Osteoblast (primary cell): ENCODE data around the gene PLOD3. TPM values are rescaled to one million over a fixed set of nuclear protein-coding genes. Genes with fewer than 3 reads are reported as not detected.
A peak's percentile ranks its signal among the peaks of the same experiment; 100 is the strongest.

Experiments used
- DNase-seq: peaks from one replicate; pipeline ENCODE4 v3.0.0; 2011; ENCODE audit warnings: low spot score, mixed read lengths; ENCODE audit not compliant: insufficient read length; ENCODE audit errors: missing footprints
- H2AFZ ChIP-seq: 2 replicates; pipeline ENCODE4 v1.6.0; 2011; ENCODE audit warnings: mild to moderate bottlenecking, low read length
- H3K27ac ChIP-seq: 2 replicates; pipeline ENCODE4 v1.5.1; 2011; ENCODE audit warnings: mild to moderate bottlenecking, low read depth, low read length, moderate library complexity
- H3K27me3 ChIP-seq: 2 replicates; pipeline ENCODE4 v1.6.0; 2012; ENCODE audit warnings: mild to moderate bottlenecking, control low read depth, inconsistent platforms, low read length, moderate library complexity; ENCODE audit not compliant: insufficient read depth
- H3K36me3 ChIP-seq: 2 replicates; pipeline ENCODE4 v1.5.1; 2011; ENCODE audit warnings: mild to moderate bottlenecking, low read length, control low read depth, moderate library complexity; ENCODE audit not compliant: insufficient read depth
- H3K4me1 ChIP-seq: 2 replicates; pipeline ENCODE4 v1.5.1; 2011; ENCODE audit warnings: mild to moderate bottlenecking, low read length, control low read depth, moderate library complexity; ENCODE audit not compliant: insufficient read depth
- H3K4me2 ChIP-seq: 2 replicates; pipeline ENCODE4 v1.6.0; 2011; ENCODE audit warnings: mild to moderate bottlenecking, low read length; ENCODE audit not compliant: insufficient read depth
- H3K4me3 ChIP-seq: fragments of 200-600 bp; sonication (generic); 3 replicates; pipeline ENCODE4 v1.5.1; 2012; ENCODE audit warnings: mild to moderate bottlenecking, low read length, inconsistent platforms; ENCODE audit not compliant: insufficient read depth
- H3K79me2 ChIP-seq: 2 replicates; pipeline ENCODE4 v1.6.0; 2012; ENCODE audit warnings: mild to moderate bottlenecking, low read length, control low read depth, inconsistent platforms; ENCODE audit not compliant: insufficient read depth
- H3K9me3 ChIP-seq: 2 replicates; pipeline ENCODE4 v1.5.1; 2011; ENCODE audit warnings: low read depth, low read length, control low read depth
- H4K20me1 ChIP-seq: 2 replicates; pipeline ENCODE4 v1.6.0; 2012; ENCODE audit warnings: mild to moderate bottlenecking, low read length, control low read depth; ENCODE audit not compliant: insufficient read depth
- total RNA-seq: library from RNA; depleted of rRNA; stranded (reverse); fragments of >200 nt; gene quantifications from 2 replicates; pipeline ENCODE4 v1.2.3, GENCODE V29; 2012
- TF ChIP-seq, protein P1 (sequence below): IDR thresholded peaks from 2 replicates; pipeline ENCODE4 v1.5.1; 2011; ENCODE audit warnings: mild to moderate bottlenecking, low read depth, low read length, moderate library complexity; ENCODE audit errors: extremely low read depth

The PLOD3 gene
- total RNA-seq, 1 donor: 81.8 TPM

DNA sequence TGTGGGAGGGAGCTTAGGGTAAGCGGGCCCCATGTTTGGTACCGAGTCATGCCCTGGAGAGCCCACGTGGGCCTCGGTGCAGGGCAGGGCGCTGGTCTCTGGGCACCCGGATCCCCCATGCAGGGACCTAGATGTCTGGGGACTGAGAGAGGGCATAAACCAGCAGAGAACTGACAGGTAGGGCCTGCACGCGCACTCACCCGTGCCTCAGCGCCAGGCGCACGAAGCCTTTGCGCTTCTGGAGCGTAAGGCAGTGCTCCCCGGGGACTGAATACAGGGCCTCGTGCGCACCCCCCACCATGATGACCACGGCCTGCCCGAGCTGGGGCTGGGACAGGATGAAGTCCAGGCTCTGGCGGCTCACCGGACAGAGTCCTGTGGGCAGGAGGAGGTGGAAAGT, 19.4 kb downstream of the PLOD3 start:
- DNase-seq: peak; percentile 35

DNA sequence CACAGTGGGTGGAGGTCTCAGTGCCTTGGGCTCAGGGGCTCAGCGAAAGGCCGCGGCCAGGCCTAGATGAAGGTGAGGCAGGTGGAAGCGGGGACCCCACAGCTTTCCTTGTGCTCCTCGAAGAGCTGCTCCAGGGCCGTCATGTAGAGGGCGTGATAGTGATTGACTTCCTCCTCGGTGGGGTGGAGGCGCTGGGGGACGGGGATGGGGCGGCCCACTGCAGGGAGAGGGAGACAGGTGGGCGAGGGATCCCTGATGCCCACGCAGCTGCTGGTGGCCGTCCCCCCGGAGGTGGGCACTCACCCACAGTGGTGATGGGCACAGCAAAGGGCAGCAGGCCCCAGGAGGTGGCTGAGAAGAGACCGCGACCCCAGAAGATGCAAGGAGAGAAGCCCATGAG, 21.5 kb downstream of the PLOD3 start:
- Histone ChIP-seq H3K27me3 (peaks cover 13% of the 10 kb centered on the region), H3K27ac (no peak overlapping the region), H3K4me3 (no peak overlapping the region), H3K36me3 (no peaks in the 10 kb centered on the region), H3K4me2 (no peak overlapping the region), H3K79me2 (no peaks in the 10 kb centered on the region), H4K20me1 (no peaks in the 10 kb centered on the region), H3K4me1 (no peaks in the 10 kb centered on the region), H3K9me3 (no peaks in the 10 kb centered on the region), H2AFZ (no peak overlapping the region)
- TF ChIP-seq, protein P1, sequence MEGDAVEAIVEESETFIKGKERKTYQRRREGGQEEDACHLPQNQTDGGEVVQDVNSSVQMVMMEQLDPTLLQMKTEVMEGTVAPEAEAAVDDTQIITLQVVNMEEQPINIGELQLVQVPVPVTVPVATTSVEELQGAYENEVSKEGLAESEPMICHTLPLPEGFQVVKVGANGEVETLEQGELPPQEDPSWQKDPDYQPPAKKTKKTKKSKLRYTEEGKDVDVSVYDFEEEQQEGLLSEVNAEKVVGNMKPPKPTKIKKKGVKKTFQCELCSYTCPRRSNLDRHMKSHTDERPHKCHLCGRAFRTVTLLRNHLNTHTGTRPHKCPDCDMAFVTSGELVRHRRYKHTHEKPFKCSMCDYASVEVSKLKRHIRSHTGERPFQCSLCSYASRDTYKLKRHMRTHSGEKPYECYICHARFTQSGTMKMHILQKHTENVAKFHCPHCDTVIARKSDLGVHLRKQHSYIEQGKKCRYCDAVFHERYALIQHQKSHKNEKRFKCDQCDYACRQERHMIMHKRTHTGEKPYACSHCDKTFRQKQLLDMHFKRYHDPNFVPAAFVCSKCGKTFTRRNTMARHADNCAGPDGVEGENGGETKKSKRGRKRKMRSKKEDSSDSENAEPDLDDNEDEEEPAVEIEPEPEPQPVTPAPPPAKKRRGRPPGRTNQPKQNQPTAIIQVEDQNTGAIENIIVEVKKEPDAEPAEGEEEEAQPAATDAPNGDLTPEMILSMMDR: no peak
- peak; percentile 51 for DNase-seq

More for the DNA sequence above, 19.4 kb downstream of the PLOD3 start:
- no peak overlapping the region for H3K4me2 ChIP-seq
- H3K79me2 ChIP-seq: no peaks in the 10 kb centered on the region
- no peaks in the 10 kb centered on the region for H3K36me3 ChIP-seq
- no peak overlapping the region for H3K4me3 ChIP-seq
- no peaks in the 10 kb centered on the region for H3K4me1 ChIP-seq
- no peak overlapping the region for H3K27ac ChIP-seq
- H2AFZ ChIP-seq: no peak overlapping the region
- H4K20me1 ChIP-seq: no peaks in the 10 kb centered on the region
- H3K27me3 ChIP-seq: peaks cover 31% of the 10 kb centered on the region
- H3K9me3 ChIP-seq: no peaks in the 10 kb centered on the region
- TF ChIP-seq, protein P1: no peak

DNA sequence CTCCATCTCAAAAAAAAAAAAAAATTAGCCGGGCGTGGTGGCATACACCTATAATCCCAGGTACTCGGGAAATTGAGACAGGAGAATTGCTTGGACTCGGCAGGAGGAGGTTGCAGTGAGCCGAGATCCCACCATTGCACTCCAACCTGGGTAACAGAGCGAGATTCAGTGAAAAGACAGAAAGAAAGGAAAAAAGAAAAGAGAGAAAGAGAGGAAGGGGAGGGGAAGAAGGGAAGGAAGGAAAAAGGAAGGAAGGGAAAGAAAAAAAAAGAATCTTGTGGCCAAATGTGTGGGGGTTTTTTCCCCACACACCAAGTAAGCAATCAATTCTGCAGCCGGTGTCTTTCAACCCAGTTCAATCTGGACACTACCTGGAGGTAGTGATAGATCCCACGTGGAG, 28.3 kb downstream of the PLOD3 start:
- no peak for DNase-seq
- TF ChIP-seq, protein P1: no peak
- Histone ChIP-seq H3K9me3 (no peaks in the 10 kb centered on the region), H2AFZ (no peak overlapping the region), H3K36me3 (no peaks in the 10 kb centered on the region), H4K20me1 (no peaks in the 10 kb centered on the region), H3K27me3 (peaks cover 4% of the 10 kb centered on the region), H3K79me2 (no peaks in the 10 kb centered on the region), H3K4me1 (peaks cover 4% of the 10 kb centered on the region), H3K27ac (no peak overlapping the region), H3K4me3 (no peak overlapping the region), H3K4me2 (no peak overlapping the region)

DNA sequence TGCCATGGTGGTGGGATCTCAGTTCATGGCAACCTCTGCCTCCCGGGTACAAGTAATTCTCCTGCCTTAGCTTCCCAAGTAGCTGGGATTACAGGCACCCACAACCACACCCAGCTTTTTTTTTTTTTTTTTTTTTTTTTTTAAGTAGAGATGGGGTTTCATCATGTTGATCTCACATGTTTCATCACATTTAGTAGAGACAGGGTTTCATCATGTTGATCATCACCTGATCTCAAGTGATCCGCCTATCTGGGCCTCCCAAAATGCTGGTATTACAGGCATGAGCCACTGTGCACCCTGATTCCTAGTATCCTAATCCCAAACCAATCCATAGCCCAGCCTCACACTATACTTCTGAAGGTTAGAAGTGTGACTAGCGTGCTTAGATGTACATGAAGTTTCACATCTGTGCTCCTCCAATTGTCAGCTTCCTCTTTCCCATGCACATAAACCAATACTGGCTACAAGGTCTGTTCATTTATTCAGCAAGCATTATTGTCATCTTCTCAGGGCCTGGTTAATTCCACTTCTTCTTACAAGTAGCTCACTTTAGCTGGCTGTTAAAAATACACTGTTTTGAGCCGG, 30.4 kb downstream of the PLOD3 start:
- H3K79me2 ChIP-seq: no peaks in the 10 kb centered on the region
- H3K36me3 ChIP-seq: no peaks in the 10 kb centered on the region
- H3K4me3 ChIP-seq: no peak overlapping the region
- H3K4me1 ChIP-seq: peaks cover 4% of the 10 kb centered on the region
- no peak overlapping the region for H2AFZ ChIP-seq
- H3K4me2 ChIP-seq: no peak overlapping the region
- DNase-seq: no peak
- no peaks in the 10 kb centered on the region for H3K9me3 ChIP-seq
- H3K27ac ChIP-seq: no peak overlapping the region
- H3K27me3 ChIP-seq: peaks cover 4% of the 10 kb centered on the region
- H4K20me1 ChIP-seq: no peaks in the 10 kb centered on the region
- TF ChIP-seq, protein P1: no peak
